Caco-2 (cell line): ENCODE results near the gene USP10. TPM values are rescaled to one million over a fixed set of nuclear protein-coding genes. Genes with fewer than 3 reads are reported as not detected.

Source experiments
- BruUV-seq: library from RNA; stranded (reverse); fragments of 400-500 nt; replicated peaks from 2 replicates; lab custom pipeline; 2021; lab: Mats Ljungman, UMichigan
- CTCF ChIA-PET: fragments of 300-600 bp; sonication (Branson Sonifier 250); formaldehyde crosslinking; loops from one replicate; lab custom pipeline; 2022; ENCODE audit warnings: antibody characterized with exemption; lab: Charles Lee
- POLR2A ChIA-PET: fragments of 300-600 bp; sonication (Branson Sonifier 250); formaldehyde crosslinking; loops from one replicate; lab custom pipeline; 2022; ENCODE audit warnings: antibody characterized with exemption; lab: Charles Lee
- DNase-seq, 2 experiments: peaks; one replicate each; pipeline versions ENCODE4 v3.0.0 to v3.0.0-alpha.2; 2020 to 2022
- H3K27me3 ChIP-seq: replicated peaks from 2 replicates; pipeline ENCODE4 v1.6.0; 2011; ENCODE audit warnings: low read length; ENCODE audit not compliant: control insufficient read depth, insufficient read depth
- H3K36me3 ChIP-seq: 2 replicates; pipeline ENCODE4 v1.5.1; 2011; ENCODE audit warnings: low read length; ENCODE audit not compliant: control insufficient read depth, insufficient read depth
- H3K4me1 ChIP-seq: fragments of 250-450 bp; sonication (Bioruptor Pico); 2 replicates; pipeline ENCODE4 v1.5.1; 2020; ENCODE audit warnings: mild to moderate bottlenecking
- H3K4me3 ChIP-seq: 2 replicates; pipeline ENCODE4 v1.5.1; 2011; ENCODE audit warnings: low read depth, mild to moderate bottlenecking, control low read depth, low read length
- H3K9me3 ChIP-seq: fragments of 250-450 bp; sonication (Bioruptor Pico); 2 replicates; pipeline ENCODE4 v1.5.1; 2020; ENCODE audit warnings: mild to moderate bottlenecking, moderate library complexity
- H3K27ac Mint-ChIP-seq: one replicate; pipeline ENCODE4 v1.8.0; 2022; ENCODE audit warnings: mixed read lengths; ENCODE audit not compliant: unreplicated experiment
- H3K27me3 Mint-ChIP-seq: one replicate; pipeline ENCODE4 v1.8.0; 2022; ENCODE audit warnings: mixed read lengths; ENCODE audit not compliant: insufficient read depth, unreplicated experiment
- H3K36me3 Mint-ChIP-seq: one replicate; pipeline ENCODE4 v1.8.0; 2022; ENCODE audit warnings: mild to moderate bottlenecking, mixed read lengths; ENCODE audit not compliant: insufficient read depth, unreplicated experiment
- H3K4me1 Mint-ChIP-seq: one replicate; pipeline ENCODE4 v1.8.0; 2022; ENCODE audit warnings: low read depth, mixed read lengths; ENCODE audit not compliant: unreplicated experiment
- H3K4me3 Mint-ChIP-seq: one replicate; pipeline ENCODE4 v1.8.0; 2022; ENCODE audit warnings: mild to moderate bottlenecking, moderate library complexity, mixed read lengths; ENCODE audit not compliant: unreplicated experiment
- H3K9me3 Mint-ChIP-seq: one replicate; pipeline ENCODE4 v1.8.0; 2022; ENCODE audit warnings: mixed read lengths; ENCODE audit not compliant: unreplicated experiment
- intact Hi-C: fragments of 100-400 bp; cut with micrococcal nuclease; formaldehyde crosslinking; loops from one replicate; pipeline ENCODE4 v1.10.0; 2022; ENCODE audit not compliant: unreplicated experiment
- total RNA-seq: library from RNA; stranded (reverse); gene quantifications from 2 replicates; pipeline ENCODE4 v1.2.3, GENCODE V29; 2022
- TF ChIP-seq, protein P1 (sequence below), 2 experiments: fragments of 200-600 bp in 1 of 2; IDR thresholded peaks; 1 replicate in 1 of 2; 2 replicates in 1 of 2; pipeline versions ENCODE4 v1.5.1 to v1.8.0; 2011 to 2022; ENCODE audit warnings: antibody characterized with exemption in 1 of 2, control low read depth in 1 of 2, inconsistent platforms in 1 of 2, low read depth in 1 of 2, low read length in 1 of 2, mild to moderate bottlenecking in 1 of 2, moderate library complexity in 1 of 2; ENCODE audit not compliant: insufficient read depth in 1 of 2, severe bottlenecking in 1 of 2, unreplicated experiment in 1 of 2

USP10 gene
- total RNA-seq, 1 experiment from 2014 or later, result 147 TPM

DNA sequence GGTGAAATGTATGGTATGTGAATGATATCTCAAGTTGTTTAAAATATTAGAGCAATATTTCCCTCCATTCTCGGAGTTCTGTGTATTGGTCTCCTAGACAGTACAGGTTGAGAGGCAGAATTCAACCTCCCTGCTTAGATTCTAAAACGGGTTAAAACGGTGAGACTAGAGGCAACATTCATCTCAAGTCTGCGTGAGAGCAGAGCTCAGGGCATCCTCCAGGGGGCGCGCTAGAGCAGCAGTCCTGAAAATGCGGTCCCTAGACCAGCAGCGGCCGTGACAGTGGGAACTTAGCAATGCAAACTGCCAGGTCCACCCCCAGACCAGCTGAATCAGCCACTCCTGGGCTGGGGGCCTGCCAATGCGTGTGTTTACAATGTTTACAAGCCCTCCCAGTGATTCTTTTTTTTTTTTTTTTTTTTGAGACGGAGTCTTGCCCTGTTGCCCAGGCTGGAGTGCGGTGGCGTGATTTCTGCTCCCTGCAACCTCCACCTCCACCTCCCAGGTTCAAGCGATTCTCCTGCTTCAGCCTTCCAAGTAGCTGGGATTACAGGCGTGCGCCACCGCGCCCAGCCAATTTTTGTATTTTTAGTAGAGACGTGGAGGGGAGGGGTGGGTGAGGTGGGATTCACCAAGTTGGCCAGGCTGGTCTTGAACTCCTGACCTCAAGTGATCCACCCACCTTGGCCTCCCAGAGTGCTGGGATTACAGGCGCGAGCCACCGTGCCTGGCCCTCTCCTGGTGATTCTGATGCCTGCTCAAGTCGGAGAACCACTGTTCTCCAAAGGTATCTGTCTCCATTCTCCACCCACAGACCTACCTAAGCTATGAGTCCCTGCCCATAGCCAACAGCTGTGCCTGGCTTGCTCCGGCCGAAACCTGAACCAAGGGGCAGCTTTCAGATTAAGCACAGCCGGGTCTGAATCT, 27.3 kb upstream of the USP10 start:
- BruUV-seq, result no TSS peak
- no peak overlapping the region for H3K4me3 Mint-ChIP-seq

DNA sequence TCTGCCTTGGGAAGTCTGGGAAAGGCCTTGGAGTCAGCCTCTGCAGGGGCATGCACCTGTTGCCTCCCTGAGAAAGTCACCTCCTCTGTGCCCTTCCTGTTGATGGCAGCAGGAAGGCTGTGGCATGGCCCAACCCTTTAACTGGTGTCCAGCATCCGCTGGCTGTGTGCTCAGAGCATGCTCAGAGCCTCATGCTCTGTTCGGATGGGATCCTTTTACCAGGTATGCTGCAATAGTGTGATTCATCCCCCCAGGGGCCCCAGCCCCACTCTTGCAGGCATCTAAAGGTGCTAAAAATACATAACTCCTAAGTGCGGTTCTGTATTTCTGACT, 26.6 kb upstream of the USP10 start:
- Histone ChIP-seq H3K4me1 (peaks cover 3% of the 10 kb centered on the region; the same call in 1 of the 2 replicates), H3K9me3 (no peaks in the 10 kb centered on the region), H3K27me3 (no peaks in the 10 kb centered on the region), H3K4me3 (no peak overlapping the region), H3K36me3 (no peaks in the 10 kb centered on the region)
- H3K27ac Mint-ChIP-seq, result no peak overlapping the region
- no peaks in the 10 kb centered on the region for H3K4me1 Mint-ChIP-seq
- no peak overlapping the region for H3K4me3 Mint-ChIP-seq
- H3K27me3 Mint-ChIP-seq, result no peaks in the 10 kb centered on the region
- CTCF ChIA-PET, result interaction anchor here (0.9 to 2.2 kb wide), 3 partner anchors 8 to 53 kb away, joined by 5 to 51 read pairs (median 6); no protein-coding TSS in a partner anchor
- BruUV-seq, result no TSS peak
- H3K9me3 Mint-ChIP-seq, result no peaks in the 10 kb centered on the region
- H3K36me3 Mint-ChIP-seq, result no peaks in the 10 kb centered on the region
- TF ChIP-seq, protein P1, sequence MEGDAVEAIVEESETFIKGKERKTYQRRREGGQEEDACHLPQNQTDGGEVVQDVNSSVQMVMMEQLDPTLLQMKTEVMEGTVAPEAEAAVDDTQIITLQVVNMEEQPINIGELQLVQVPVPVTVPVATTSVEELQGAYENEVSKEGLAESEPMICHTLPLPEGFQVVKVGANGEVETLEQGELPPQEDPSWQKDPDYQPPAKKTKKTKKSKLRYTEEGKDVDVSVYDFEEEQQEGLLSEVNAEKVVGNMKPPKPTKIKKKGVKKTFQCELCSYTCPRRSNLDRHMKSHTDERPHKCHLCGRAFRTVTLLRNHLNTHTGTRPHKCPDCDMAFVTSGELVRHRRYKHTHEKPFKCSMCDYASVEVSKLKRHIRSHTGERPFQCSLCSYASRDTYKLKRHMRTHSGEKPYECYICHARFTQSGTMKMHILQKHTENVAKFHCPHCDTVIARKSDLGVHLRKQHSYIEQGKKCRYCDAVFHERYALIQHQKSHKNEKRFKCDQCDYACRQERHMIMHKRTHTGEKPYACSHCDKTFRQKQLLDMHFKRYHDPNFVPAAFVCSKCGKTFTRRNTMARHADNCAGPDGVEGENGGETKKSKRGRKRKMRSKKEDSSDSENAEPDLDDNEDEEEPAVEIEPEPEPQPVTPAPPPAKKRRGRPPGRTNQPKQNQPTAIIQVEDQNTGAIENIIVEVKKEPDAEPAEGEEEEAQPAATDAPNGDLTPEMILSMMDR (IDR thresholded peaks at IDR 0.05; ENCODE audit: insufficient read depth in 1 of 2, low read depth in 1 of 2, low read length in 1 of 2, severe bottlenecking in 1 of 2, unreplicated experiment in 1 of 2), result no peak
- DNase-seq, result no peak
- intact Hi-C loops, result no loop called here
- POLR2A ChIA-PET, result no interaction called here

More for the DNA sequence above, 27.3 kb upstream of the USP10 start:
- ChIA-PET CTCF (interaction anchor here (0.6 to 2.2 kb wide), 29 partner anchors 9 to 486 kb away, joined by 3 to 51 read pairs (median 3); partner anchors contain the start of genes KLHL36 and TAF1C), POLR2A (interaction anchor here (0.8 kb wide), 1 partner anchor 53 kb away, joined by 3 read pairs; no protein-coding TSS in a partner anchor)
- Histone ChIP-seq H3K9me3 (no peaks in the 10 kb centered on the region), H3K27me3 (no peaks in the 10 kb centered on the region), H3K36me3 (no peaks in the 10 kb centered on the region), H3K4me3 (no peak overlapping the region), H3K4me1 (peaks cover 3% of the 10 kb centered on the region; the same call in 1 of the 2 replicates)
- DNase-seq, result peak; percentile 81 to 89
- TF ChIP-seq, protein P1 (IDR thresholded peaks at IDR 0.05; ENCODE audit: insufficient read depth in 1 of 2, low read depth in 1 of 2, low read length in 1 of 2, severe bottlenecking in 1 of 2, unreplicated experiment in 1 of 2), result peak; percentile 97 to 98
- Mint-ChIP-seq H3K4me1 (no peaks in the 10 kb centered on the region), H3K9me3 (no peaks in the 10 kb centered on the region), H3K27ac (no peak overlapping the region), H3K27me3 (no peaks in the 10 kb centered on the region), H3K36me3 (no peaks in the 10 kb centered on the region)
- intact Hi-C loops, result loop anchor here (1.0 kb wide), 2 partner anchors 54 to 66 kb away; no protein-coding TSS in a partner anchor

DNA sequence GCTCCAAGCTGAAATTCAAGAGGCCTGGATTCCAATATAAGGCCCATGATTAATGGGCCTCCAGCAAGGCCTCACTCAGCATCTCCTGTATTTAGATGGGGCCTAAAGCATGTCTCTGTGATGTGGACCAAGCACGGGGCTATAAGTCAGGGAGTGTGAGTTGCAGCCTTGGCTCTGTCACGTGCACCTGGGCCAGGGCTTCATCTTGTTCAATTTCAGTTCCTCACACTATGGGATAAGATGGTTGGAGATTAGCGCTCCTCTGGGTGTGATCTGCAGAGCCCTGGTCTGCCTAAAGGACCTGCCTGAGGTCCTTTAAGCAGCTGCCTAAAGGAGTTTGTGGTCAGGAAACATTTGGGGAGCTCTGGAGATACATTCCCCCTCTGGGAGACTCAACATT, 26.2 kb upstream of the USP10 start:
- no peak overlapping the region for H3K4me3 Mint-ChIP-seq
- H3K4me3 ChIP-seq, result no peak overlapping the region
- no peak overlapping the region for H3K27ac Mint-ChIP-seq
- no peak for DNase-seq
- H3K36me3 ChIP-seq, result no peaks in the 10 kb centered on the region
- POLR2A ChIA-PET, result no interaction called here
- H3K4me1 ChIP-seq, result peaks cover 3% of the 10 kb centered on the region; the same call in 1 of the 2 replicates
- no TSS peak for BruUV-seq
- TF ChIP-seq, protein P1 (IDR thresholded peaks at IDR 0.05; ENCODE audit: insufficient read depth in 1 of 2, low read depth in 1 of 2, low read length in 1 of 2, severe bottlenecking in 1 of 2, unreplicated experiment in 1 of 2), result no peak
- H3K27me3 ChIP-seq, result no peaks in the 10 kb centered on the region
- no peaks in the 10 kb centered on the region for H3K9me3 ChIP-seq
- H3K4me1 Mint-ChIP-seq, result no peaks in the 10 kb centered on the region
- CTCF ChIA-PET, result no interaction called here
- no peaks in the 10 kb centered on the region for H3K36me3 Mint-ChIP-seq
- H3K9me3 Mint-ChIP-seq, result no peaks in the 10 kb centered on the region
- no peaks in the 10 kb centered on the region for H3K27me3 Mint-ChIP-seq
- intact Hi-C loops, result no loop called here
